ENCODE measurements around the gene KATNB1. TPM values are rescaled to one million over a fixed set of nuclear protein-coding genes. Genes with fewer than 3 reads are reported as not detected.

The KATNB1 gene
- polyA plus RNA-seq, 1 donor from 2014 or later: 57.9 TPM

Small RNA genes within 50 kb of the gene (small RNA-seq; reads per million reads assigned to genes)
- 0 reads per million in 3 experiments for gene MIR6772

Other genes starting within 250 kb of the KATNB1 start
- 214 and 250 TPM in 2 replicates for gene DOK4, start 249.3 kb upstream of the KATNB1 start, polyA plus RNA-seq
- 0.20 TPM in 1 of 2 replicates, not detected in the other for gene CCDC102A, start 199.2 kb upstream of the KATNB1 start, polyA plus RNA-seq
- gene ADGRG5, start 193.1 kb upstream of the KATNB1 start, polyA plus RNA-seq: 0.19 and 0.58 TPM in 2 replicates
- 80.6 and 86.8 TPM in 2 replicates for gene ADGRG1, start 107.1 kb upstream of the KATNB1 start, polyA plus RNA-seq
- gene ADGRG3, start 67.5 kb upstream of the KATNB1 start, polyA plus RNA-seq: 0.62 and 0.86 TPM in 2 replicates
- gene DRC7, start 41.0 kb upstream of the KATNB1 start, polyA plus RNA-seq: 0.10 and 1.4 TPM in 2 replicates
- 29.7 and 33.2 TPM in 2 replicates for gene KIFC3, start 66.7 kb downstream of the KATNB1 start, polyA plus RNA-seq
- gene CNGB1, start 235.4 kb downstream of the KATNB1 start, polyA plus RNA-seq: 19.1 and 20.7 TPM in 2 replicates

All from neural cell (in vitro differentiated cells).